ENCODE measurements around the gene FMN1.

GRCh38 chr15:32944431-32944830, 250.1 kb downstream of the FMN1 start:
- no peak for TF ChIP-seq GATA2 (IDR thresholded peaks at IDR 0.05; ENCODE audit: low read depth, low read length)
- no peak for TF ChIP-seq GATA3 (IDR thresholded peaks at IDR 0.05; ENCODE audit: low read depth, low read length)

Data from SH-SY5Y (cell line).